HepG2 (cell line): ENCODE measurements around the gene ANKS4B. TPM values are rescaled to one million over a fixed set of nuclear protein-coding genes. Genes with fewer than 3 reads are reported as not detected.

Source experiments
- ESRRA ChIP-seq: sonication (generic); formaldehyde crosslinking; IDR thresholded peaks from 2 replicates; pipeline ENCODE4 v1.5.1; 2020; ENCODE audit warnings: mild to moderate bottlenecking, low read depth, missing genetic modification reagents
- ETV5 ChIP-seq: IDR thresholded peaks from 2 replicates; pipeline ENCODE4 v1.6.1; 2018; ENCODE audit warnings: missing biosample characterization, missing genetic modification reagents, inconsistent platforms, borderline replicate concordance
- HINFP ChIP-seq: sonication (generic); formaldehyde crosslinking; IDR thresholded peaks from 2 replicates; pipeline ENCODE4 v1.4.0; 2020; ENCODE audit warnings: low read depth, mild to moderate bottlenecking, missing genetic modification reagents
- IKZF5 ChIP-seq: IDR thresholded peaks from 2 replicates; pipeline ENCODE4 v1.6.1; 2018; ENCODE audit warnings: missing genetic modification reagents, mild to moderate bottlenecking, missing compliant biosample characterization
- ISX ChIP-seq: sonication (generic); formaldehyde crosslinking; conservative IDR thresholded peaks from 2 replicates; pipeline ENCODE4 v1.5.0; 2020; ENCODE audit warnings: missing genetic modification reagents
- JUN ChIP-seq: sonication (generic); formaldehyde crosslinking; IDR thresholded peaks from 2 replicates; pipeline ENCODE4 v1.4.0; 2020; ENCODE audit warnings: mild to moderate bottlenecking, missing genetic modification reagents
- KLF13 ChIP-seq: sonication (generic); formaldehyde crosslinking; IDR thresholded peaks from 2 replicates; pipeline ENCODE4 v1.4.0; 2020; ENCODE audit warnings: mild to moderate bottlenecking, missing genetic modification reagents
- KLF16 ChIP-seq, 2 experiments: sonication (generic) in 1 of 2; formaldehyde crosslinking in 1 of 2; IDR thresholded peaks; 2 replicates each; pipeline versions ENCODE4 v1.6.1 to v1.8.0; 2016 to 2023; ENCODE audit warnings: missing genetic modification reagents in 2 of 2, missing compliant biosample characterization in 1 of 2
- LCORL ChIP-seq, 2 experiments: fragments of 450-650 bp in 1 of 2; sonication (generic) in 1 of 2; formaldehyde crosslinking in 1 of 2; IDR thresholded peaks; 2 replicates each; pipeline versions ENCODE4 v1.5.0 to v1.6.1; 2017 to 2020; ENCODE audit warnings: antibody characterized with exemption in 1 of 2, missing genetic modification reagents in 1 of 2
- MAX ChIP-seq: IDR thresholded peaks from 2 replicates; pipeline ENCODE4 v1.6.1; 2012; ENCODE audit warnings: inconsistent platforms
- MLLT10 ChIP-seq: sonication (generic); formaldehyde crosslinking; IDR thresholded peaks from 2 replicates; pipeline ENCODE4 v1.4.0; 2020; ENCODE audit warnings: missing genetic modification reagents
- REPIN1 ChIP-seq: sonication (generic); formaldehyde crosslinking; IDR thresholded peaks from 2 replicates; pipeline ENCODE4 v1.8.0; 2022; ENCODE audit warnings: missing genetic modification reagents, low read depth, mild to moderate bottlenecking, borderline replicate concordance
- RNF2 ChIP-seq: fragments of 450-650 bp; conservative IDR thresholded peaks from 2 replicates; pipeline ENCODE4 v1.6.1; 2016; ENCODE audit warnings: low read depth
- SMAD3 ChIP-seq: sonication (generic); formaldehyde crosslinking; IDR thresholded peaks from 2 replicates; pipeline ENCODE4 v1.4.0; 2020; ENCODE audit warnings: missing genetic modification reagents
- ZBTB25 ChIP-seq: IDR thresholded peaks from 2 replicates; pipeline ENCODE4 v1.6.1; 2018; ENCODE audit warnings: missing genetic modification reagents
- ZBTB42 ChIP-seq: sonication (generic); formaldehyde crosslinking; IDR thresholded peaks from 2 replicates; pipeline ENCODE4 v1.5.0; 2020; ENCODE audit warnings: mild to moderate bottlenecking, missing genetic modification reagents
- ZFP41 ChIP-seq: sonication (generic); formaldehyde crosslinking; IDR thresholded peaks from 2 replicates; pipeline ENCODE4 v1.4.0; 2020; ENCODE audit warnings: mild to moderate bottlenecking, missing genetic modification reagents, borderline replicate concordance
- ZNF563 ChIP-seq: sonication (generic); formaldehyde crosslinking; IDR thresholded peaks from 2 replicates; pipeline ENCODE4 v1.8.0; 2022; ENCODE audit warnings: mild to moderate bottlenecking, moderate library complexity, missing genetic modification reagents
- ZNF615 ChIP-seq: sonication (generic); formaldehyde crosslinking; IDR thresholded peaks from 2 replicates; pipeline ENCODE4 v1.5.0; 2020; ENCODE audit warnings: mild to moderate bottlenecking, missing genetic modification reagents, borderline replicate concordance
- ZNF800 ChIP-seq: sonication (generic); formaldehyde crosslinking; IDR thresholded peaks from 2 replicates; pipeline ENCODE4 v1.4.0; 2020; ENCODE audit warnings: missing genetic modification reagents
- polyA plus RNA-seq, 8 experiments: library from polyadenylated mRNA; depleted of rRNA in 3 of 8; stranded (reverse) in 7 of 8; unstranded in 1 of 8; fragments of >200 nt; fragmentation: Illumina TruSeq in 4 of 8; extraction: Trizol in 4 of 8; gene quantifications; 2 replicates each; pipeline versions ENCODE4 v1.2.1 to v1.2.3, GENCODE V29; 2011 to 2016; ENCODE audit warnings: low read depth in 4 of 8, missing spikeins in 1 of 8, mixed read lengths in 1 of 8; ENCODE audit not compliant: insufficient read depth in 1 of 8
- total RNA-seq, 5 experiments: library from RNA; depleted of rRNA; stranded (reverse); fragments of >200 nt; fragmentation: Illumina TruSeq; extraction: Trizol; gene quantifications; 2 replicates each; pipeline ENCODE4 v1.2.3, GENCODE V29; 2016; ENCODE audit warnings: low read depth in 1 of 5

Gene ANKS4B
- total and polyA plus RNA-seq, 2 of the 13 experiments (the other 11 are each of a cell fraction or from before 2014, with no cell fraction given): 6.5 to 30.0 TPM

GRCh38 chr16:21300309-21301167 is 67.0 kb downstream of the ANKS4B start (continued):
- peak; percentile 74 for TF ChIP-seq MAX
- TF ChIP-seq KLF16 (CRISPR knock-in tag; IDR thresholded peaks at IDR 0.05): peak in 1 of 2 experiments; percentile 98; a peak in 1 of 4 replicates
- peak; percentile 64; the same call in 1 of the 2 replicates for TF ChIP-seq ZFP41 (CRISPR knock-in tag)
- TF ChIP-seq ESRRA (CRISPR knock-in tag): peak; percentile 73; the same call in 1 of the 2 replicates
- no peak; the same call in none of the 2 replicates for TF ChIP-seq ZNF563 (CRISPR knock-in tag)
- peak; percentile 80 for TF ChIP-seq RNF2
- peak; percentile 92 for TF ChIP-seq ETV5 (CRISPR knock-in tag)
- no peak for TF ChIP-seq MLLT10
- peak; percentile 73 for TF ChIP-seq IKZF5 (CRISPR knock-in tag)
- TF ChIP-seq ZBTB42 (CRISPR knock-in tag): no peak
- TF ChIP-seq ZNF800 (CRISPR knock-in tag): 0 out of 2 replicates have a peak, but pooled peaks have one; percentile 77
- TF ChIP-seq REPIN1 (CRISPR knock-in tag): peak; percentile 96
- peak; percentile 77 for TF ChIP-seq JUN (CRISPR knock-in tag)
- TF ChIP-seq SMAD3 (CRISPR knock-in tag): peak; percentile 97
- peak; percentile 95 for TF ChIP-seq HINFP (CRISPR knock-in tag)
- TF ChIP-seq ISX (CRISPR knock-in tag): no peak; the same call in 1 of the 2 replicates
- TF ChIP-seq ZNF615 (CRISPR knock-in tag): no peak
- TF ChIP-seq LCORL (IDR thresholded peaks at IDR 0.05): peak; percentile 92
- TF ChIP-seq LCORL (CRISPR knock-in tag; IDR thresholded peaks at IDR 0.05): peak; percentile 99
- TF ChIP-seq KLF13: no peak
- peak; percentile 90 for TF ChIP-seq ZBTB25 (CRISPR knock-in tag)
